ENCODE measurements around the gene ITCH. TPM values are rescaled to one million over a fixed set of nuclear protein-coding genes. Genes with fewer than 3 reads are reported as not detected.
A peak's percentile ranks its signal among the peaks of the same experiment; 100 is the strongest.

Gene ITCH
- polyA plus RNA-seq, 3 donors = 13.3 to 26.6 (median 19.9) TPM

DNA sequence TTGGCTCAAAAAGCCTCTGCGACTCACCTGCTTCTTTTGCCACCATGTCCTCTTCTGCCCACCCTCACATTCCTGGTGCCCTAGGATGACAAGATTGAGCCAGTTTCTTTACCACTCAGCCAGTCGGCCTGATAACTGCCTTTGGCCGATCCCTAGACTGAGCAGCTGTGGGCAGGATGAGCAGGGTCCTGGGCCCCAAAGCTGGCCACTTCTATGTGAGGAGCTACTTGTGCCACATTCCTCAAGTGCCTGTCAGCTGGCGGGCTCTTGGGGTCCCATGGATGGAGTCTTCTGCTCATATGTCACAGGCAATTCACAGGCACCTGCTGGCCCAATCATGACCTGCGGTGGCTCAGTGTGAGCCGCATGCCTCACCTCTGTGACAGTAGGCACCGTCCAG lies 169.7 kb downstream of the ITCH start:
- no peak overlapping the region for H3K4me2 ChIP-seq (replicated peaks; ENCODE audit: extremely low read depth, low read length, poor library complexity, severe bottlenecking)
- Mint-ChIP-seq H3K4me1 (no peaks in the 10 kb centered on the region), H3K4me3 (no peak overlapping the region), H3K27me3 (ENCODE audit: low read depth in 3 of 3) (no peaks in the 10 kb centered on the region), H3K9me3 (no peaks in the 10 kb centered on the region), H3K36me3 (peaks cover 76 to 90% of the 10 kb centered on the region in 2 donors), H3K27ac (peak overlapping the region in 3 of 7 donors; percentile 43 to 74 (median 68))
- H3K36me3 ChIP-seq (replicated peaks in 1 of 2; ENCODE audit: control insufficient read depth in 1 of 2, insufficient read depth in 2 of 2, low read length in 2 of 2) = peaks cover 84 to 96% of the 10 kb centered on the region in 2 donors
- no peaks in the 10 kb centered on the region for H3K9me3 ChIP-seq (replicated peaks in 1 of 2; ENCODE audit: control insufficient read depth in 1 of 2, insufficient read depth in 1 of 2, low read length in 2 of 2)
- H3K4me1 ChIP-seq (ENCODE audit: control insufficient read depth in 1 of 2, insufficient read depth in 2 of 2, low read length in 2 of 2) = no peaks in the 10 kb centered on the region
- peaks cover 62% of the 10 kb centered on the region for H4K20me1 ChIP-seq (ENCODE audit: insufficient read depth, low read length)
- no peaks in the 10 kb centered on the region for H3K27me3 ChIP-seq (ENCODE audit: control insufficient read depth in 2 of 2, insufficient read depth in 2 of 2, low read length in 2 of 2)
- DNase-seq = no peak
- H3K9ac ChIP-seq (ENCODE audit: insufficient read depth, low read length, poor library complexity, severe bottlenecking) = no peak overlapping the region
- TF ChIP-seq, protein P1, sequence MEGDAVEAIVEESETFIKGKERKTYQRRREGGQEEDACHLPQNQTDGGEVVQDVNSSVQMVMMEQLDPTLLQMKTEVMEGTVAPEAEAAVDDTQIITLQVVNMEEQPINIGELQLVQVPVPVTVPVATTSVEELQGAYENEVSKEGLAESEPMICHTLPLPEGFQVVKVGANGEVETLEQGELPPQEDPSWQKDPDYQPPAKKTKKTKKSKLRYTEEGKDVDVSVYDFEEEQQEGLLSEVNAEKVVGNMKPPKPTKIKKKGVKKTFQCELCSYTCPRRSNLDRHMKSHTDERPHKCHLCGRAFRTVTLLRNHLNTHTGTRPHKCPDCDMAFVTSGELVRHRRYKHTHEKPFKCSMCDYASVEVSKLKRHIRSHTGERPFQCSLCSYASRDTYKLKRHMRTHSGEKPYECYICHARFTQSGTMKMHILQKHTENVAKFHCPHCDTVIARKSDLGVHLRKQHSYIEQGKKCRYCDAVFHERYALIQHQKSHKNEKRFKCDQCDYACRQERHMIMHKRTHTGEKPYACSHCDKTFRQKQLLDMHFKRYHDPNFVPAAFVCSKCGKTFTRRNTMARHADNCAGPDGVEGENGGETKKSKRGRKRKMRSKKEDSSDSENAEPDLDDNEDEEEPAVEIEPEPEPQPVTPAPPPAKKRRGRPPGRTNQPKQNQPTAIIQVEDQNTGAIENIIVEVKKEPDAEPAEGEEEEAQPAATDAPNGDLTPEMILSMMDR (IDR thresholded peaks at IDR 0.05) = no peak
- intact Hi-C loops (cut with micrococcal nuclease) = no loop called here
- 100% methylated on average over 6 of the region's 7 CpGs for WGBS (ENCODE audit: insufficient coverage)
- peaks cover 7% of the 10 kb centered on the region for H3K79me2 ChIP-seq (ENCODE audit: insufficient read depth, low read length)
- H2AFZ ChIP-seq (ENCODE audit: insufficient read depth, low read depth, low read length, poor library complexity, severe bottlenecking) = no peak overlapping the region
- no peak overlapping the region for H3K4me3 ChIP-seq (replicated peaks in 1 of 3; ENCODE audit: low read depth in 2 of 3, low read length in 3 of 3)
- no peak overlapping the region for H3K27ac ChIP-seq (ENCODE audit: low read depth in 1 of 2, low read length in 2 of 2)

DNA sequence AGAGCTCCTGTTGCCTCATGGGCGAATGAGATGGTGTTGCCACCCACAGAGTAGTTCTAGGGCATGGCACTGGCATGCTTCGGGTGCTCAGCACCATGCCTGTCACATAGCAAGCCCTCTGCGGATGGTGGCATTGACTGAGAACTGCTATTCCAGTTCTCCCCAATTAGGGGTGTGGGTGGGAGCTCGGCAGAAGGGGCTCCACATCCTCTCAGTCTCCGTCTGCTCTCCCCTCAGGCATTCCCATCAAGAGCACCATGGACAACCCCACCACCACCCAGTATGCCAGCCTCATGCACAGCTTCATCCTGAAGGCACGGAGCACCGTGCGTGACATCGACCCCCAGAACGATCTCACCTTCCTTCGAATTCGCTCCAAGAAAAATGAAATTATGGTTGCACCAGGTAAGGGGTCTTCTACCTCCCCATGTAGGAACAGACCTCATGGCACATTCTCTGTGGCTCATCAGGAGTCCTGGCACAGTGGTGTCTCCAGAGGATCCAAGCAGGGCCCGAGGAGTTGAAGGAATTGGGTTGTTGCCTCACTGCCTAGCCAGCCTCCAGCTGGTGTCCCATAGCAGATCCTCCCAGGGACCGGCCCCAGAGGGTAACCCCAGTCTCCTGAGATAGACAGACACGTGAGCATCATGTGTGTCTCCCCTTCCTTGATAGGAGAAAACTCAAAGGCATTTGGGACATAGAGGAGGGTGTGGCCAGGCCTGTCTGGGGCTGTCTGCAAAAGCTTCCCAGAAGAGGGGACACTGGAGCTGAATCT lies 171.5 kb downstream of the ITCH start:
- H3K27ac ChIP-seq (ENCODE audit: low read depth in 1 of 2, low read length in 2 of 2) = no peak overlapping the region
- H3K4me1 Mint-ChIP-seq = no peaks in the 10 kb centered on the region
- DNase-seq = no peak
- intact Hi-C loops (cut with micrococcal nuclease) = loop anchor here in 1 of 2 donors (5.0 kb wide), 2 partner anchors 173 to 233 kb away; no protein-coding TSS in a partner anchor
- TF ChIP-seq, protein P1 (IDR thresholded peaks at IDR 0.05) = no peak
- H3K36me3 ChIP-seq (replicated peaks in 1 of 2; ENCODE audit: control insufficient read depth in 1 of 2, insufficient read depth in 2 of 2, low read length in 2 of 2) = peaks cover 72 to 95% of the 10 kb centered on the region in 2 donors
- no peaks in the 10 kb centered on the region for H3K9me3 Mint-ChIP-seq
- peak overlapping the region in 3 of 7 donors; percentile 38 to 57 (median 50) for H3K27ac Mint-ChIP-seq
- H3K9ac ChIP-seq (ENCODE audit: insufficient read depth, low read length, poor library complexity, severe bottlenecking) = no peak overlapping the region
- no peak overlapping the region for H2AFZ ChIP-seq (ENCODE audit: insufficient read depth, low read depth, low read length, poor library complexity, severe bottlenecking)
- H3K27me3 Mint-ChIP-seq (ENCODE audit: low read depth in 3 of 3) = no peaks in the 10 kb centered on the region
- no peaks in the 10 kb centered on the region for H3K27me3 ChIP-seq (ENCODE audit: control insufficient read depth in 2 of 2, insufficient read depth in 2 of 2, low read length in 2 of 2)
- H3K4me1 ChIP-seq (ENCODE audit: control insufficient read depth in 1 of 2, insufficient read depth in 2 of 2, low read length in 2 of 2) = no peaks in the 10 kb centered on the region
- peaks cover 7% of the 10 kb centered on the region for H3K79me2 ChIP-seq (ENCODE audit: insufficient read depth, low read length)
- H4K20me1 ChIP-seq (ENCODE audit: insufficient read depth, low read length) = peaks cover 57% of the 10 kb centered on the region
- no peak overlapping the region for H3K4me3 Mint-ChIP-seq
- no peak overlapping the region for H3K4me2 ChIP-seq (replicated peaks; ENCODE audit: extremely low read depth, low read length, poor library complexity, severe bottlenecking)
- no peak overlapping the region for H3K4me3 ChIP-seq (replicated peaks in 1 of 3; ENCODE audit: low read depth in 2 of 3, low read length in 3 of 3)
- no peaks in the 10 kb centered on the region for H3K9me3 ChIP-seq (replicated peaks in 1 of 2; ENCODE audit: control insufficient read depth in 1 of 2, insufficient read depth in 1 of 2, low read length in 2 of 2)
- peaks cover 68 to 83% of the 10 kb centered on the region in 2 donors for H3K36me3 Mint-ChIP-seq
- 97% methylated on average over 11 of the region's 15 CpGs for WGBS (ENCODE audit: insufficient coverage)
